ENCODE measurements around the gene SMAD3.
A peak's percentile ranks its signal among the peaks of the same experiment; 100 is the strongest.

SMAD3 gene

GRCh38 chr15:67216859-67217258, 151.5 kb downstream of the SMAD3 start:
- FAIRE-seq (no peak), DNase-seq (ENCODE audit: insufficient read length, low spot score) (no peak)

DNA sequence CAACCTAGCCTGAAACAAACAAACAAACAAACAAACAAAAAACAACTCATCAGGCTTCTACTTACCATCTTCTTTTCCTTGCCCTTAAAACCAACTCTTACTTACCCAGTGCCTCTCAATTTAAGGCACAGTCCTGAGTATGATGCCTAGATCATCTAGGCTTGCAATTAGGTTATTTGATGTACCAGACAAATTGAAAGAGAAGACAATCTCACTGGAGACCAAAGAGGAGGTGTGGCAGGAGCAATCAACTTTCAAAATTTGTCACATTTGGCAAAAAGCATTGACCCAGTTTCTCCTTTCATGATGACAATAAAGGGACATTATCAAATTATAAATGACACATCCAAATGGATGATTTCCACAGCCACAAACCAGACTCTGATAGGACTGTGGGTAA, 153.0 kb downstream of the SMAD3 start:
- FAIRE-seq (no peak), DNase-seq (ENCODE audit: insufficient read length, low spot score) (no peak)

- FAIRE-seq (no peak), DNase-seq (ENCODE audit: insufficient read length, low spot score) (no peak)
These were observed 153.9 kb downstream of the SMAD3 start for GRCh38 chr15:67219288-67219687.

GRCh38 chr15:67224889-67225288, 159.5 kb downstream of the SMAD3 start:
- DNase-seq (ENCODE audit: insufficient read length, low spot score) (no peak), FAIRE-seq (no peak)

- DNase-seq (ENCODE audit: insufficient read length, low spot score) (no peak), FAIRE-seq (no peak)
These were observed 159.9 kb downstream of the SMAD3 start for GRCh38 chr15:67225336-67225735.

DNA sequence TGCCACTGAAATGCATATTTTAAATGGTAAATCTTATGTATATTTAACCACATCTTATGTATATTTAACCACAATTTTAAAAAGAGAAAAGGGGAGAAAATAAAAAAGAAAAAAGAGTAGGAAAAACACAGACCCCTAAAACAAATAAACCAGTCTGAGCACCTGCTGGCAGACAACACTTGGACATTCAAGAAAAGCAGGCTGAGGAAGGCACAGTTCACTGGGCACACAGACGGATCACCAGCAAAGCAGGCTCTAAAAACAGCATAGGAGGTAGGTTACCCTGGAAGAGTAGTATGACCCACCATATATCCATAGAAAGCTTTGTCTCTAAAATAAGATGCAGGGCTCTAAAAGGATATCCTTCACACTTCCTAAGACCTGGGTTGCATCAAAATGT, 162.0 kb downstream of the SMAD3 start:
- no peak for DNase-seq (ENCODE audit: insufficient read length, low spot score)
- FAIRE-seq, result no peak

DNA sequence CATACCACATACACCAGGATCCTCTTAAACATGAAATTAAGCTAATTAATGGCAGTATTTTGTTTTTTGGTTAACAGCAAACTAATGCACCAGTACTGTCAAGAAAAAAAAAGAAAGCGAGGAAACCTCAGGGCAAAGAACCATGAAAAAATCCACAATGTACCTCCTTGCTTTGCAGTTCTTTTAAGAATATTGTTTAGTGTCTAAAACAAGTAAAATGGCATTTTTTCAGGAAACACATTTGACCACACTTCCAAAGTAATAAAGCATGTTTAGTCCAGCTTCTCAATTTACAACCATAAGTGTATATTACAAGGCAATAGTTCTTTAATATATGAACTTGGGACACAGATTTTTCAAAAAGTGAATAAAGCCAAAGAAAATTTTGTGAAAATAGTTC, 162.4 kb downstream of the SMAD3 start:
- FAIRE-seq (no peak), DNase-seq (ENCODE audit: insufficient read length, low spot score) (no peak)

DNA sequence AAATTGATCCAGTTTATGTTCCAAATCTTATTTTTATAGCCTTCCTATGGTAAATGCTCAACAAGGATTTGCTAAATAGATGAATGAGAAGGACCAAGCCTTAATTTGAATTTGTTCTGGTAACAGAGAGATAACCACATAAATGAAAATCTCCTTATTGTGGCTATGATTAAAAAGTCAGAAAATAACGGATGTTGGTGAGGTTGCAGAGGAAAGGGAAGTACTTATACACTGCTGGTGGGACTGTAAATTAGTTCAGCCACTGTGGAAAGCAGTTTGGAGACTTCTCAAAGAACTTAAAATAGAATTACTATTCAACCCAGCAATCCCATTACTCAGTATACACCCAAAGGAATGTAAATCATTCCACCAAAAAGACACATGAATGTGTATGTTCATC, 162.9 kb downstream of the SMAD3 start:
- FAIRE-seq, result no peak

GRCh38 chr15:67230504-67230903, 165.1 kb downstream of the SMAD3 start:
- DNase-seq (ENCODE audit: insufficient read length, low spot score) (no peak), FAIRE-seq (no peak)

More for the DNA sequence above, 162.9 kb downstream of the SMAD3 start:
- DNase-seq (ENCODE audit: insufficient read length, low spot score), result no peak

DNA sequence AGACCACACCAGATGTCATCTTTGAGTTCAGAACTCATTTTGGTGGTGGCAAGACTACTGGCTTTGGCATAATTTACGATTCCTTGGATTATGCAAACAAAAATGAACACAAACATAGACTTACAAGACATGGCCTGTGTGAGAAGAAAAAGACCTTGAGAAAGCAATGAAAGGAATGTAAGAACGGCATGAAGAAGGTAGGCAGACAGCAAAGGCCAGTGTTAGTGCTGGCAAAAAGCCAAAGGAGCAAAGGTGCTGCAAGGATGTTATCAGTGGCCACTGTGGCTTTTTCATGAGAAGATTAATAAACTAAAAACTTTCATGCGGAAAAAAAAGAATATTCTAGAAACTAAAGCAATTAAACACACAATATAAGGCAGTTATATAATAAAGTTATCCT, 167.2 kb downstream of the SMAD3 start:
- FAIRE-seq (no peak), DNase-seq (ENCODE audit: insufficient read length, low spot score) (no peak)

DNA sequence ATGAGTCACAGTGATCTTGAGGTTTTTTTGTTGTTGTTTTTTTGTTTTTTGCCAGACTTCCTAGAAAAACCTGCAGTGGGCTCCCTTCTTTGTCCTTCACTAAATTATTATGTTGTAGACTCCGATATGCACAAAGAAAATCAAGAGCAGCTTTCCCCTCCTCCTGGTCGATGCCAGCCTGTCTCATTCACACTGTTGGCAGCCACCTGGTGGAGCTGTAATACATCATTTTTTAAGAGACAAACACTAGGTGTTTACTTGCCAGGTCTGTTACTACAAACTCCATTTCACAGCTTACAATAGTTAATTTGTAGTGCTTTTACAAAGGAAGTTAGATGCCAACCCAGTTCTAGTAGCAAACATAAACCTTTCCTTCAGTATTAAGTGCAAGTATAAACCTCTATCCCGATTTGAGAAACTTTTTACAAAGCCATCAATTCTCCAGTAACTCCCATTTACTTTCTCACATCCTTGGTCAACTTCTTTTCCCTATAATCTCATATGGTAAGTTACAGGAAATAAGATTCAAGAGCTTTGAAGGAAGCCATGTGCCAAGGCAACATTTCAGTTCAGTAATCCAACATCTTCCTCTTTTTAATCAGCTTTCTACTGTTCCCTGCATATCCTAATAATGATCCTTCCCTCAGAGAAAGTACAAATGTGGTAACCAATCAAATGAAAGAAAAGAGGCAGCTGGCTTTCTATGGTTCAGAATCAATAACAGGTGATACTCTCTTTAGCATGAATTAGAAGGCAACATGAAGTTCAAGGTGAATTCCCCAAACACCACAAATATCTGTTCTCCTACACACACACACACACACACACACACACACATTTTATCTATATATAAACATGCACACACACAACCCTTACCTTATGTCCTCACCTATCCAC, 175.1 kb downstream of the SMAD3 start:
- DNase-seq (ENCODE audit: insufficient read length, low spot score) (no peak), FAIRE-seq (no peak)

DNA sequence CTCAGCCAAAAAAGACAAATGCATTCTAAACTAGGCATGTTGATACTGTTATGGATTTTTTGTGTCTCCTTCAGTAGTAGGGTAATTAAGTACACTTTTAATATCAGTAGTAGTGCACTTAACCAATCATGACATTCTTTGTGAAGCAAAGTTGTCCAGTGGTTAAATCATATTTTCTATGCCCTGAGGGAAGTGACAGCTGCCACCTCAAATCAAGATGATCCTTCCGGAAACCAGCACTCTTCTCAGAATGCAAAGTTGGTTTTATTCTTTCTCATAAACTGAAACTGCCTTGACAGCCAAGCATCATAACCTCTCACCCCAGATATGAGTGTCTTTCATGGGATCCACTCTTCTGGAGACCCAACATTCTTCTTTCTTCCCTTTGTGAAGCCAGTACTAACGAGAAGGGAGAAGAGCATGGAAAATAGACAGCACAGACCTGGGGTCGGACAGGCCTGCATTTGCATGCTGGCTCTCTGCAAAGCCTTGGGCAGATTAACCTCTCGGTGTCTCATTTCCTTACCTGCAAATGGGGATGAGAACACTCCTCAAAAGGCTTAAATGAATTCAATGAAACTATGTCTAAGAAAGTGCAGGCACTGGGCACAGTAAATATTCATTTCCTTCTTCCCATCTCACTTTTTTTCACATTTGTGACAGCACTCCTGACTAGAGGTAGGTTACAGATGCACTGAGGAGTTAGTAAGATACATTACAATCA, 175.9 kb downstream of the SMAD3 start:
- peak; percentile 96 for FAIRE-seq
- DNase-seq (ENCODE audit: insufficient read length, low spot score), result peak; percentile 58

DNA sequence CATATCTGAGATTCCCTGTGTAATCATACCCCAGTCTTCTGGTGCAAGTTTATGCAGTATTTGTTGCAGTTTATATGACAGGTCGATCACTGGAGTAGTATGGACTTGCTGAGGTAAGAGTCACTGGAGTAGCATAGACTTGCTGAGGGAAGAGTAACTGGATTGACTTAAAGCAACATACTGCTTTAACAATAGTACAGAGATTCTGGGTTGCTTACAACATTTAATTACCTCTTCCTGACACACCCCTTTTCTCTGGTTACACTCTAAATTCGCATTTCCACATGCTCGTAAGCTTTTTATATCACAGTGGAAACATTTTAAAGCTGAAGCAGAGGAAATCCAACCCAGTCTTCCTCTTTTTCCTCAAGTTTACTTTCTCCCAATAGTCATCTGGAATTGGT, 177.3 kb downstream of the SMAD3 start:
- DNase-seq (ENCODE audit: insufficient read length, low spot score) (no peak), FAIRE-seq (no peak)

Data from GM19239 (cell line).